Measurements from ENCODE around the gene APOBEC3G. TPM values are rescaled to one million over a fixed set of nuclear protein-coding genes. Genes with fewer than 3 reads are reported as not detected.
"Not testable (repeated sequence)": the region's sequence is repeated elsewhere in the genome, so short reads cannot be mapped to it uniquely, and the experiment has no call there.

Gene APOBEC3G
- total and polyA plus RNA-seq, 2 of the 4 experiments (the other 2 are of a cell fraction) = 5.3 to 7.0 TPM

DNA sequence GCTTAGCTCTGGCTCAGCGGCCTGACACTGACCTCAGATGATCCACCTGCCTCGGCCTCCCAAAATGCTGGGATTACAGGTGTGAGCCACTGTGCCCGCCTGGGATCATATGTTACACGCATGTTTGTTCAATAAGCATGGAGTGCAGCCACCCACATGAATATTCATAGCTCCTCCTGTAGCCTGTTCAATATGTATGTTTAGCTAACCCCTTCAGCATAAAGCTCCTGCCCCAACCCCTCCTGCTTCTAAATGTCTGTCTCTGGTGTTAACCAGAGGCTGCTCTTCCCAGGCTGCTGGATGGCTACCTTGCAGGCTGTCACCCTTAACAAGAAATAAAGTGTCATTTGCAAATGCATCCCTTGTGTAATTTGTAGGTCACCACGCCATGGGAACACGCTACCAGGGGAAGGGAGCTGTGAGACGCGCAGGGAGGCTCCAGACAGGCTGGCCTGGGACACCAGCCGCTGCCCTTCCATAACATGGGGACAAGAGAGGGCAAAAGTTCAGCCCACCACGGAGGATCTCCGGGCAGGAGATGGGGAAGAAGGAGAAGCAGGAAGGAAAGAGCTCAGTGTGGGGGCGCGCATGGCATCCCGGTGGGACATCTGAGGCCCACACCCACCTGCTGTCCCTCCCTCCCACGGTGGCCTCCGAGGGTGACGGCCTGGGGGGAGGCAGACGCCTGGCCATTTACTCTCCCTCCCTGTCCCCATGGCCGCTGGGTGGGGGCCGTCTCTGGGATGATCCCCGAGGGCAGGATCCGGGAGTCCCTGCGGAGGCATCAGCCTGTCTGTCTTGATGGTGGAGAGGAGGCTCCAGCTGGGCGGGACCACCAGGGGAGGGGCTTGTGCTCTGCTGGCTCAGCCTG is 685 bp upstream of the APOBEC3G start:
- H3K4ac ChIP-seq (ENCODE audit: low read depth, low read length); DNase-seq; H4K20me1 ChIP-seq (ENCODE audit: insufficient read depth, low read length); H3K27me3 ChIP-seq (ENCODE audit: control insufficient read depth, insufficient read depth, low read length); H3K36me3 ChIP-seq (ENCODE audit: control insufficient read depth, insufficient read depth, low read length); H3K9me3 ChIP-seq (ENCODE audit: control insufficient read depth, insufficient read depth, low read length); H2BK5ac ChIP-seq (ENCODE audit: low read depth, low read length, poor library complexity, severe bottlenecking); H3K79me1 ChIP-seq (ENCODE audit: low read depth in 1 of 2, low read length in 2 of 2); POLR2A ChIA-PET (ENCODE audit: unreplicated experiment); H4K91ac ChIP-seq (ENCODE audit: insufficient read depth, low read depth, low read length); H3K4me1 ChIP-seq (ENCODE audit: control insufficient read depth, insufficient read depth, low read length); H3K9me1 ChIP-seq (ENCODE audit: insufficient read depth, low read length); H3K9ac ChIP-seq (ENCODE audit: low read depth, low read length); H3K56ac ChIP-seq (ENCODE audit: extremely low read depth, insufficient read depth, low read length); H2BK20ac ChIP-seq (ENCODE audit: low read depth, low read length); intact Hi-C loops (cut with micrococcal nuclease); H3K27ac ChIP-seq (ENCODE audit: insufficient read depth, low read length); H2AK9ac ChIP-seq (replicated peaks; ENCODE audit: low read depth, low read length, poor library complexity); H2AK5ac ChIP-seq (ENCODE audit: low read depth, low read length); H2AFZ ChIP-seq (replicated peaks; ENCODE audit: low read length, poor library complexity); CTCF ChIA-PET; H3K23ac ChIP-seq (ENCODE audit: low read depth, low read length); BruUV-seq (replicated peaks); H4K5ac ChIP-seq (ENCODE audit: low read depth, low read length); in situ Hi-C loops (cut with MboI; ENCODE audit: low sequenced_read_pairs); H3K14ac ChIP-seq (replicated peaks; ENCODE audit: low read depth, low read length); H3K4me3 ChIP-seq (ENCODE audit: insufficient read depth, low read depth, low read length); H3K18ac ChIP-seq (ENCODE audit: low read depth, low read length); H2BK15ac ChIP-seq (ENCODE audit: low read depth, low read length); H2BK120ac ChIP-seq (ENCODE audit: low read depth, low read length); dilution Hi-C loops (cut with HindIII; ENCODE audit: low sequenced_read_pairs, unreplicated experiment): not testable (repeated sequence)
- Histone ChIP-seq H4K8ac (ENCODE audit: low read depth in 2 of 2, low read length in 2 of 2) (peak overlapping the region in 1 of 2 experiments; percentile 40; a peak in 1 of 4 replicates), H3K4me2 (ENCODE audit: low read depth, low read length) (peak overlapping the region; percentile 40; the same call in 1 of the 2 replicates)
- WGBS, 2 experiments (ENCODE audit: extremely low coverage in 2 of 2, insufficient read length in 1 of 2) = no CpG with 5 or more reads among the region's 24 CpGs
- peak; percentile 98 for ATAC-seq (ENCODE audit: low read depth)

DNA sequence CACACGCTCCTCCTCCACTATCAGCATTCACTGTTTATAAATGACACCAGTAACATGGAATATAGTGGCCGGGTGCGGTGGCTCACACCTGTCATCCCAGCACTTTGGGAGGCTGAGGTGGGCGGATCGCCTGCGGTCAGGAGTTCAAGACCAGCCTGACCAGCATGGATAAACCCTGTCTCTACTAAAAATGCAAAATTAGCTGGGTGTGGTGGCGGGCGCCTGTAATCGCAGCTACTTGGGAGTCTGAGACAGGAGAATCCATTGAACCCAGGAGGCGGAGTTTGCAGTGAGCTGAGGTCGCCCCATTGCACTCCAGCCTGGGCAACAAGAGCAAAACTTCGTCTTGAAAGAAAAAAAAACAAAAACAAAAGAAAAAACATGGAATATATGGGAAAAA is 837 bp downstream of the APOBEC3G start:
- H3K56ac ChIP-seq (ENCODE audit: extremely low read depth, insufficient read depth, low read length); CTCF ChIA-PET; H2BK15ac ChIP-seq (ENCODE audit: low read depth, low read length); H3K4me1 ChIP-seq (ENCODE audit: control insufficient read depth, insufficient read depth, low read length); H2AK9ac ChIP-seq (replicated peaks; ENCODE audit: low read depth, low read length, poor library complexity); H3K36me3 ChIP-seq (ENCODE audit: control insufficient read depth, insufficient read depth, low read length); POLR2A ChIA-PET (ENCODE audit: unreplicated experiment); intact Hi-C loops (cut with micrococcal nuclease); H2BK5ac ChIP-seq (ENCODE audit: low read depth, low read length, poor library complexity, severe bottlenecking); H2BK120ac ChIP-seq (ENCODE audit: low read depth, low read length); dilution Hi-C loops (cut with HindIII; ENCODE audit: low sequenced_read_pairs, unreplicated experiment); H3K9me3 ChIP-seq (ENCODE audit: control insufficient read depth, insufficient read depth, low read length); BruUV-seq (replicated peaks); H2AK5ac ChIP-seq (ENCODE audit: low read depth, low read length); H2AFZ ChIP-seq (replicated peaks; ENCODE audit: low read length, poor library complexity); in situ Hi-C loops (cut with MboI; ENCODE audit: low sequenced_read_pairs); ATAC-seq (ENCODE audit: low read depth); H2BK20ac ChIP-seq (ENCODE audit: low read depth, low read length); H3K9me1 ChIP-seq (ENCODE audit: insufficient read depth, low read length); H4K20me1 ChIP-seq (ENCODE audit: insufficient read depth, low read length); H4K91ac ChIP-seq (ENCODE audit: insufficient read depth, low read depth, low read length); H3K27ac ChIP-seq (ENCODE audit: insufficient read depth, low read length); H3K18ac ChIP-seq (ENCODE audit: low read depth, low read length); H3K27me3 ChIP-seq (ENCODE audit: control insufficient read depth, insufficient read depth, low read length); H3K79me1 ChIP-seq (ENCODE audit: low read depth in 1 of 2, low read length in 2 of 2); DNase-seq; H3K14ac ChIP-seq (replicated peaks; ENCODE audit: low read depth, low read length): not testable (repeated sequence)
- H4K8ac ChIP-seq (ENCODE audit: low read depth in 2 of 2, low read length in 2 of 2) = peak overlapping the region; percentile 92 to 98; a peak in 2 of 4 replicates
- H3K4me3 ChIP-seq (ENCODE audit: insufficient read depth, low read depth, low read length) = peak overlapping the region; percentile 48
- peak overlapping the region; percentile 77; the same call in 1 of the 2 replicates for H3K4ac ChIP-seq (ENCODE audit: low read depth, low read length)
- 0 out of 2 replicates have a peak overlapping the region, but pooled peaks have one; percentile 73 for H3K9ac ChIP-seq (ENCODE audit: low read depth, low read length)
- H3K4me2 ChIP-seq (ENCODE audit: low read depth, low read length) = peak overlapping the region; percentile 95
- H3K23ac ChIP-seq (ENCODE audit: low read depth, low read length) = 0 out of 2 replicates have a peak overlapping the region, but pooled peaks have one; percentile 38
- peak overlapping the region; percentile 95; the same call in 1 of the 2 replicates for H4K5ac ChIP-seq (ENCODE audit: low read depth, low read length)
- no CpG with 5 or more reads among the region's 12 CpGs for WGBS, 2 experiments (ENCODE audit: extremely low coverage in 2 of 2, insufficient read length in 1 of 2)
